Pancreas (tissue), 10 donors: ENCODE results near the gene CEMIP. TPM values are rescaled to one million over a fixed set of nuclear protein-coding genes. Genes with fewer than 3 reads are reported as not detected.

ENCODE experiments used
- ATAC-seq, 4 donors: fragments of 200-7000 bp; cut with Tn5 transposase; one replicate each; pipeline versions ENCODE4 v1.8.0 to v1.9.1; 2020; ENCODE audit warnings: mild to moderate bottlenecking in 4 of 4, moderate library complexity in 4 of 4
- DNase-seq, 6 donors: peaks; one replicate each; pipeline ENCODE4 v3.0.0-alpha.2; 2020
- FAIRE-seq: peaks from 2 replicates; lab custom pipeline; 2012; peaks lifted over from hg19 to GRCh38; lab: Jason Lieb, UNC
- H3K27ac ChIP-seq, 4 donors: fragments of 200-600 bp; sonication (generic); 1 replicate in 3 of 4; 2 replicates in 1 of 4; pipeline versions ENCODE4 v1.5.0 to v1.8.0; 2020
- H3K27me3 ChIP-seq, 4 donors: fragments of 200-600 bp; one replicate each; pipeline ENCODE4 v1.8.0; 2021
- H3K36me3 ChIP-seq, 3 donors: fragments of 200-600 bp; sonication (generic) in 1 of 3; one replicate each; pipeline versions ENCODE4 v1.5.0 to v1.8.0; 2020 to 2021
- H3K4me1 ChIP-seq, 3 donors: fragments of 200-600 bp; one replicate each; pipeline ENCODE4 v1.8.0; 2021
- H3K4me3 ChIP-seq, 4 donors: fragments of 200-600 bp; sonication (generic) in 2 of 4; one replicate each; pipeline versions ENCODE4 v1.5.0 to v1.8.0; 2020 to 2021
- H3K9me3 ChIP-seq, 4 donors: fragments of 200-600 bp; one replicate each; pipeline ENCODE4 v1.8.0; 2021
- CTCF ChIP-seq, 4 donors: fragments of 200-600 bp; sonication (generic) in 3 of 4; IDR thresholded peaks; one replicate each; pipeline versions ENCODE4 v1.5.0 to v1.8.0; 2021; ENCODE audit warnings: antibody characterized with exemption in 4 of 4
- WGBS, 2 donors: extraction: QIAGEN DNeasy Blood & Tissue Kit; methylation state at CpG; one replicate each; pipeline ENCODE4 v1.1.7; 2013; 5-methylcytosine and 5-hydroxymethylcytosine counted together
- intact Hi-C, 3 donors: fragments of 100-400 bp; cut with DNase I; formaldehyde crosslinking; loops; one replicate each; pipeline versions ENCODE4 v1.11.1 to v1.14.2; 2022
- polyA plus RNA-seq, 2 donors: library from polyadenylated mRNA; stranded (reverse); fragments of 200-250 nt; gene quantifications; one replicate each; pipeline ENCODE4 v1.2.3, GENCODE V29; 2013
- total RNA-seq, 6 donors: library from RNA; stranded (reverse); fragmentation: NEBNext Ultra II Directional in 4 of 6; extraction: Animal tissue kit (Norgen Biotek cat#: 25700) in 4 of 6; gene quantifications; one replicate each; pipeline versions ENCODE4 v1.2.1 to v1.2.4, GENCODE V29; 2021 to 2023
- donor health status: healthy with polysubstance abuse.
- donor health status: DM: no; HTN: no; CAD: no; lungs with moderate emphysema.
- donor health status: DM: no; HTN: no; CAD: no.
- donor health status: control.
- donor health status: control.
- donor health status: Bipolar disorder and iron deficiency.
- donor health status: DM: yes; HTN: yes; CAD: no.
- donor health status: DM: no; HTN: no; CAD: no.
- donor health status: DM: no; HTN: no; CAD: no.
- donor health status: DM: yes; HTN: yes; CAD: no.

CEMIP gene
- total and polyA plus RNA-seq, 8 donors, result 0.07 to 0.41 (median 0.12) TPM; not detected in 1

DNA sequence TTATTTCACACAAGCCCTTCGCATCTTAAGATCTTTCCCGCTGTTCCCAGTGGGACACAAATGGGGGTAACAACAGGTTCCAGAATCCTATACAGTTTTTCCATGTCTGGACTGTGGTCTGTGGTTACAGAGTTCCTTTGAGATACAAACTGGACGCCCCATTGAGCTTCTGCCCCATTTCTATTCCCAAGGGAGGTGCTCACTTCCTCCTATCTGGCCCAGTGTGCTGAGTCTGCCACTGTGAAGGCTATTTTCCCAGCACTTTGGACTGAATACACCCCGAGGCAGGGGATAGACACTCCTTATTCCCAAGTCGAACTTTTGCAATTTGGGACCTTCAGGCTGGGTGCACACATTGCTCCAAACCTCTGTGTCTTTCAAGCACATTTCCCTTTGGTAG lies 166.4 kb downstream of the CEMIP start:
- WGBS, 2 donors, result 89 to 90% methylated on average over 5 of the region's 5 CpGs
- TF ChIP-seq CTCF (IDR thresholded peaks at IDR 0.05), result no peak
- no peaks in the 10 kb centered on the region for H3K27me3 ChIP-seq
- H3K4me3 ChIP-seq, result no peak overlapping the region
- peaks cover 0 to 27% (median 3%) of the 10 kb centered on the region in 3 donors for H3K36me3 ChIP-seq
- ATAC-seq, result no peak
- FAIRE-seq, result no peak
- no peaks in the 10 kb centered on the region for H3K4me1 ChIP-seq
- no peaks in the 10 kb centered on the region for H3K9me3 ChIP-seq
- no peak overlapping the region for H3K27ac ChIP-seq
- peak in 1 of 6 donors; percentile 1 for DNase-seq
- intact Hi-C loops, result no loop called here

DNA sequence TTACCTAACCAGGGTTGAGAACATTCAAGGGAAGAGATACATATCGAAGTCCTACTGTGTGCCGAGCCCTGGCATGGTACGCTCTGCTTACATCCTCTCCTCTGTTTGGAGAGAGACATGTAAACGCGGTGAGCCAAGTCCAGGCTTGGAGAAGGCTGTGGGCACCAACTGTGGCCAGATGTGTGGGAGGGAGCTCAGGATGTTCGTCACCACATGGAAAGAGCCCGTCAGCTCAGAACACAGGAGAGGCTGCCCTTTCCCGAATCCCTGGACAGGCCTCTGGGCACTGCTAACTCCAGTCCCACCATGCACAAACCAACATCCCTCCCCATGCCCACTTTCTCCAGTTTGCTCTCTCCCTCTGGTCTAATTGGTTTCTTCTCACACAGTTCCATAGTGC lies 167.4 kb downstream of the CEMIP start:
- WGBS, 2 donors, result 93 to 94% methylated on average over 8 of the region's 8 CpGs
- H3K4me3 ChIP-seq, result no peak overlapping the region
- H3K27ac ChIP-seq, result no peak overlapping the region
- TF ChIP-seq CTCF (IDR thresholded peaks at IDR 0.05), result no peak
- H3K36me3 ChIP-seq, result peaks cover 0 to 37% (median 3%) of the 10 kb centered on the region in 3 donors
- FAIRE-seq (no peak), ATAC-seq (no peak), DNase-seq (peak in 1 of 6 donors; percentile 16)
- intact Hi-C loops, result no loop called here
- no peaks in the 10 kb centered on the region for H3K9me3 ChIP-seq
- no peaks in the 10 kb centered on the region for H3K4me1 ChIP-seq
- H3K27me3 ChIP-seq, result no peaks in the 10 kb centered on the region

- intact Hi-C loops, result no loop called here
- no peak for TF ChIP-seq CTCF (IDR thresholded peaks at IDR 0.05)
- no peak overlapping the region for H3K4me3 ChIP-seq
- H3K9me3 ChIP-seq, result no peaks in the 10 kb centered on the region
- no peak overlapping the region for H3K27ac ChIP-seq
- 92 to 93% methylated on average over 13 of the region's 13 CpGs for WGBS, 2 donors
- H3K27me3 ChIP-seq, result no peaks in the 10 kb centered on the region
- ATAC-seq (no peak), FAIRE-seq (no peak), DNase-seq (no peak)
- H3K4me1 ChIP-seq, result no peaks in the 10 kb centered on the region
- H3K36me3 ChIP-seq, result peaks cover 0 to 42% (median 3%) of the 10 kb centered on the region in 3 donors
These were observed 169.6 kb downstream of the CEMIP start for GRCh38 chr15:80948651-80949292.

- H3K9me3 ChIP-seq, result no peaks in the 10 kb centered on the region
- H3K4me3 ChIP-seq, result no peak overlapping the region
- TF ChIP-seq CTCF (IDR thresholded peaks at IDR 0.05), result no peak
- FAIRE-seq (no peak), DNase-seq (peak in 1 of 6 donors; percentile 24), ATAC-seq (no peak)
- WGBS, 2 donors, result 95 to 100% methylated on average over 4 of the region's 4 CpGs
- intact Hi-C loops, result no loop called here
- H3K36me3 ChIP-seq, result peaks cover 0 to 42% (median 3%) of the 10 kb centered on the region in 3 donors
- no peaks in the 10 kb centered on the region for H3K4me1 ChIP-seq
- no peak overlapping the region for H3K27ac ChIP-seq
- no peaks in the 10 kb centered on the region for H3K27me3 ChIP-seq
These were observed 170.6 kb downstream of the CEMIP start for GRCh38 chr15:80949756-80950155.
